Activated CD8-positive, alpha-beta memory T cell treated with anti-CD3 and anti-CD28 coated beads for 4 hours (primary cell): ENCODE measurements around the gene ZNF580.

Experiments used
- DNase-seq, 2 donors: peaks; one replicate each; pipeline ENCODE4 v3.0.0-alpha.2; 2020; ENCODE audit warnings: low read depth in 2 of 2

ZNF580 gene

GRCh38 chr19:55606471-55606787 lies 34.4 kb upstream of the ZNF580 start:
- no peak for DNase-seq

- no peak for DNase-seq
Observed at GRCh38 chr19:55606817-55607216, 34.0 kb upstream of the ZNF580 start.

DNA sequence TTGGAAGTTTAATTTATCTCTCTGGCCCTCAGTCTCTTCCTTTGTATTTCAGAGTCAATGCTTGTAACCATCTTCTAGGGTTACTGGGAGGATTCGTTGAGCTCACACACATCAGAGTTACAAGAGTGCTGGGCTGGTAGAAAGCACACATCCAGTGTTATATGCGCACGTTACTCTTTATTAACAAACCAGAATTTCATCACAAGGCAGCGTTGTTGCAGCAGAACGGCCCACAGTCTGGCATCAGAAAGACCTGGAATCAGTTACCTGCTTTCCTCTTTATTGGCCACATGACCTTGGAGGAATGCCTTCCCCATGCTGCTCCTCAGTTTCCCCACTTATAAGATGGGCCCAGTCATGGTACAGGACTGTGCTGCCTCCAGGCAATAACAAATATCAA lies 31.5 kb upstream of the ZNF580 start:
- DNase-seq = no peak

DNA sequence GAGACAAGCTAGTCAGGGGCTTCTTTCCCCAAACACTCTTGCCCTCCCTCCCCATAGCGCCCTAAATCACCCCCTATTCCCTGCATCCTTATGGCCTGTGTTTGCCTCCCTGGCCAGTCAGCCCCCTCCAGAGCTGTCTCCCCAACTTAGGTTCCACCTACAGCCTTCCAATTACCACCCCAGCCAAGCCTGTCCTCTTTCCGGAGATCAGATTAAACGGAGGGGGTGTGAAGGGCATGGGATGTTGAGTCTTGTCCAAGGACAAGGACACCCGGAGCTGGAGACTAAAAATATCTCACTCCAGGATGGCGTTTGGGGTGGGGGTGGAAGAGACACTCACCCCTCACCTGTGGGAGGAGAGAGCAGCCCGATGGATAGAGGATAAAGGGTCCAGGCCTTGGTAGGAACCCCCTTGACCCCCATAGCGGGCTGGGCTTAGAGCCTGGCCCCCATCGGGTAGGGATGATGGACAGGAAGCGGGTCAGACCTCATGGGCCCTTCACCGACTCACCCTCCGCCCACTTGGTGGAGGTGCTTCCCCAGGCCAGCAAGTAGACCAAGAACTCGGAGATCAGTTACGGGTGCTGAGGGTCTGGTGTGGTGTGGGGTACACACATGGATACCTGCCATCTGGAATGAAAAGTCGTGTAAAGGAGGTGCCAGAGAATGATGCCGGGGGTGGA lies 29.4 kb upstream of the ZNF580 start:
- DNase-seq = no peak

GRCh38 chr19:55611983-55612645 lies 28.7 kb upstream of the ZNF580 start:
- DNase-seq = no peak

DNA sequence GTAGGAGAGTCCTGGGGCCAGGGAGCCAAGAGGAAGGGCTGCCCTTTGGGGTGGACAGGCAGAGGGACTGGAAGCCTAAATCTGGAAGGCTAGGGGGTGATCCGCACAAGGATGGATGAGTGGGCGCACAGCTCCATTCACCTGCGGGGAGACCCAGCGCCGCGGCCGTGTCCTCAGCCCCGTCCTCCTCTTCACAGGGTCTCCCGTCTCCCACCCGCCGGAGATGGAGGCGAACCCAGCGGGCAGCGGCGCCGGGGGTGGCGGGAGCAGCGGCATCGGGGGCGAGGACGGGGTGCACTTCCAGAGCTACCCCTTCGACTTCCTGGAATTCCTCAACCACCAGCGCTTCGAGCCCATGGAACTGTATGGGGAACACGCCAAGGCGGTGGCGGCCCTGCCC lies 27.4 kb upstream of the ZNF580 start:
- no peak for DNase-seq

- no peak for DNase-seq
Observed at GRCh38 chr19:55613930-55614710, 26.7 kb upstream of the ZNF580 start.

DNA sequence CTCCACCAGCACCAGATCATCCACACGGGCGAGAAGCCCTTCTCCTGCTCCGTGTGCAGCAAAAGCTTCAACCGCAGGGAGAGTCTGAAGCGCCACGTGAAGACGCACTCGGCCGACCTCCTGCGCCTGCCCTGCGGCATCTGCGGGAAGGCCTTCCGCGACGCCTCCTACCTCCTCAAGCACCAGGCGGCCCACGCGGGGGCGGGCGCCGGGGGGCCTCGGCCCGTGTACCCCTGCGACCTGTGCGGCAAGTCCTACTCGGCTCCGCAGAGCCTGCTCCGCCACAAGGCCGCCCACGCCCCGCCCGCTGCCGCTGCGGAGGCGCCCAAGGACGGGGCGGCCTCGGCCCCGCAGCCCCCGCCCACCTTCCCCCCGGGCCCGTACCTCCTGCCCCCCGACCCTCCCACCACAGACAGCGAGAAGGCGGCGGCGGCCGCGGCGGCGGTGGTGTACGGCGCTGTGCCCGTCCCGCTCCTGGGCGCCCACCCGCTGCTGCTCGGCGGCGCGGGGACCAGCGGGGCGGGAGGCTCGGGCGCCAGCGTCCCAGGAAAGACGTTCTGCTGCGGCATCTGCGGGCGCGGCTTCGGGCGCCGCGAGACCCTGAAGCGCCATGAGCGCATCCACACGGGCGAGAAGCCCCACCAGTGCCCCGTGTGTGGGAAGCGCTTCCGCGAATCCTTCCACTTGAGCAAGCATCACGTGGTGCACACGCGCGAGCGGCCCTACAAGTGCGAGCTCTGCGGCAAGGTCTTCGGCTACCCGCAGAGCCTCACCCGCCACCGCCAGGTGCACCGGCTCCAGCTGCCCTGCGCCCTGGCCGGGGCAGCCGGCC lies 25.9 kb upstream of the ZNF580 start:
- no peak for DNase-seq

GRCh38 chr19:55615543-55616394 lies 25.0 kb upstream of the ZNF580 start:
- DNase-seq = no peak

- no peak for DNase-seq
Observed at GRCh38 chr19:55616395-55616875, 24.4 kb upstream of the ZNF580 start.

- no peak for DNase-seq
Observed at GRCh38 chr19:55617426-55617825, 23.4 kb upstream of the ZNF580 start.

DNA sequence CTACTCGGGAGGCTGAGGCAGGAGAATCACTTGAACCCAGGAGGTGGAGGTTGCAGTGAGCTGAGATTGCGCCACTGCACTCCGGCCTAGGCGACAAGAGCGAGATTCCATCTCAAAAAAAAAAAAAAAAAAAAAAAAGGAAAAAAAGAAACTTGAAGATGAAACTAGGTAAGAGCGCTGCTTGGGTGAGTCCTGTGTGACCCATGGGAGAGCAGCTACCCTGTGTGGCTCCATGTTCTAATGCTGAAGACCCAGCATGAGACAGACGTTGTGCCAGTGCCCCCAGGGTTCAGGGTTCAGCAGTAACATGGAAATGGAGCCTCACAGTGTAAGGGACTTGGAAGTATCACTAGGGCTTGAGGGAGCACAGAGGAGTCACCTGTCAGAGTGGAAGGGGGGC lies 22.4 kb upstream of the ZNF580 start:
- DNase-seq = no peak

GRCh38 chr19:55619286-55619685 lies 21.5 kb upstream of the ZNF580 start:
- DNase-seq = no peak

- no peak for DNase-seq
Observed at GRCh38 chr19:55620410-55621204, 20.2 kb upstream of the ZNF580 start.

DNA sequence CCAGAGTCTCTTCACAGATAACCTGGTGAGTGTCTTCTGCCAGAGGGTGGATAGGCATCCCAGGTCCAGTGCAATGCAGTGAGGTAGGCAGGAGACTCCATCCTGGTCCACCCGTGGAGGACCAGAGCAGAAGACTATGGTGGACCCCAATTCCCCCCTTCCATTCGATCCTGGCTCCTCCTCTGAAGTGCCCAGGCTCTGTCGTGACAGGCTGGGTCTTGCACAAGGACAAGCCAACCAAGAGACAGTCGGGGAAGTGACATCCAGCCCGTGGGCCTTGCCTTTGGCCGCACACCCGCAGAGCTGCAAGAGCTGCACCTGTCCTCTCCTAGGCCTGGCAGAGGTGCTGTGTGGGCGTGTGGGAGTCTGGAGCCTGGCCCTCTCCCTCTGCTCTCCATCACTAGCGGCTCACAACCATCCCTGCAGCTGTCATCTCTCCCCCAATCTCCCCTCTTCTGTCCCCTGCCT lies 19.6 kb upstream of the ZNF580 start:
- no peak for DNase-seq

DNA sequence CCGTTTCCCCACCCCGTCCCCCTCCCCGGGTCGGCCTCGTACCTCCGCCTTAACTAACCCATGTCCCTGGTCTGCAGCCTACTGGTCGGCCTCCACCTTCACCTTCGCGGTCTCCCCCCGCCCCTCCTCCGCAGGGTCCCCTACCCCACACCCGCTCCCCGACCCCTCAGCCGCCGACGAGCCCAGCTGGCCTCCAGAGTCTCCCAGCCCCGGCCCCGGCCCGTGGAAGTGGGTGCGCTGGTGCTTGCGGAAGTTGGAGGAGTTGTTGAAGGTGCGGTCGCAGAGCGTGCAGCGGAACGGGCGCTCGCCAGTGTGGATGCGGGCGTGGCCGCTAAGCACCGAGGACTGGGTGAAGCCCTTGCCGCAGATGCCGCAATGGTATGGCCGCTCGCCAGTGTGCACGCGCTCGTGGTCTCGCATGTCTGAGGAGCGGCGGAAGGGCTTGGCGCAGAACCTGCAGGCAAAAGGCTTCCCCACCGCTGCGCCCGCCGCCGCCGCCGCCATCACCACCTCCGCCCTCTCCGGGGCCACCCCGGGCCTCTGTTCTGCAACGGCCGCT lies 19.1 kb upstream of the ZNF580 start:
- DNase-seq = no peak

- DNase-seq = no peak
Observed at GRCh38 chr19:55622242-55622969, 18.4 kb upstream of the ZNF580 start.

- DNase-seq = no peak
Observed at GRCh38 chr19:55623130-55623529, 17.7 kb upstream of the ZNF580 start.

DNA sequence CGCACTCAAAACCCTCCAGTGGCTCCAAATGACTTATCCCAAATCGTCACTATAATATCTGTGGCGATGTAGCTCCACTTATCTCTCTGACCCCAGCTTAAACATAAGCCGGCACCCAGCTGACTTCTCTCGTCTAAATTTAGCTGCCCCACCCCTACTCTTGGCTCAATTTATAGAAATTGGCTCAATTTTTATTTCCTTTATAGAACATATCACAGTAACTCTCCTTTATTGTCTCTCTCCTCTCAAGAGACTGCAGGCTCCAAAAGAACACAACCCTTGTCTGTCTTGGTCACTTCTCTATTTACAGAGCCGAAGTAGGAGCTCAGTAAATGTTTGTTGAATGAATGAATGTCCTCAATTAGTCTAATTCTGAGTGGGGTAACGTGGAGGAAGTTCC lies 17.2 kb upstream of the ZNF580 start:
- no peak for DNase-seq
